ENCODE results near the gene DIP2C.

- TF ChIP-seq SP1 (IDR thresholded peaks at IDR 0.05) (no peak), FOXA1 (IDR thresholded peaks at IDR 0.05) (no peak), BHLHE40 (IDR thresholded peaks at IDR 0.05; ENCODE audit: borderline replicate concordance) (no peak), CTBP1 (IDR thresholded peaks at IDR 0.05; ENCODE audit: borderline replicate concordance) (no peak)
- TF ChIP-seq, protein P1, sequence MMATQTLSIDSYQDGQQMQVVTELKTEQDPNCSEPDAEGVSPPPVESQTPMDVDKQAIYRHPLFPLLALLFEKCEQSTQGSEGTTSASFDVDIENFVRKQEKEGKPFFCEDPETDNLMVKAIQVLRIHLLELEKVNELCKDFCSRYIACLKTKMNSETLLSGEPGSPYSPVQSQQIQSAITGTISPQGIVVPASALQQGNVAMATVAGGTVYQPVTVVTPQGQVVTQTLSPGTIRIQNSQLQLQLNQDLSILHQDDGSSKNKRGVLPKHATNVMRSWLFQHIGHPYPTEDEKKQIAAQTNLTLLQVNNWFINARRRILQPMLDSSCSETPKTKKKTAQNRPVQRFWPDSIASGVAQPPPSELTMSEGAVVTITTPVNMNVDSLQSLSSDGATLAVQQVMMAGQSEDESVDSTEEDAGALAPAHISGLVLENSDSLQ (IDR thresholded peaks at IDR 0.05): no peak
Measured at GRCh38 chr10:673492-673891, 16.0 kb downstream of the DIP2C start.

Measured in HEK293T (cell line).